DMS 273 (cell line): ENCODE data around the gene TMEM231.

ENCODE experiments used
- DNase-seq: peaks from one replicate; lab custom pipeline; 2025; ENCODE audit not compliant: unreplicated experiment; lab: John Stamatoyannopoulos, UW

TMEM231 gene

DNA sequence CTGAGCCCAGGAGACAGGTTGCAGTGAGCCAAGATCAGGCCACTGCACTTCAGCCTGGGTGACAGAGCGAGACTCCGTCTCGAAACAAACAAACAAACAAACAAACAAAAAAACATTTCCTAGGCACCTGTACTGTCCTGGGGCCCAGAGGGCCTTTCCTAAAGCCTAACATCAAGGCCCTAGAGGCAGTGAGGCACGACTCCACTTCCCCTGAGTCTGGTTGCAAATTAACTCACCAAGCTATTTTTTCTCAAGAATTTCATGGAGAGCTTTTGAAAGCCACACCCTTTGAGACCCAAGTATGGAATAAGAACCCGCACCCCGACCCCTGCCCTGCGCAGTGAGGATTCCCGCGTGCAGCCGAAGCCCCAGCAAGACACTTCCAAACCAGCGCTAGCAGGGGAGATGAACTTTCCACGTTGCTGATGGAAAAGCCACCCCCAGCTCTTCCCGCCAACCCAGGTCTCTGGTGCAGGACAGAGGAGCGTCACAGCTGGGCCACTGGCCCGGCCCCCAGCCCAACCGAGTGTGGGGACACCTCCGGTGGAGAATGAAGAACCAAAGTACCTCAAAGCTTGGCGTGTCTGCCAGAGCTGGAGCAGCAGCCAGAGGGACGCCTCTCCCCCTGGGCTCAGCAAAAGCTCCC is 21.4 kb downstream of the TMEM231 start:
- no peak for DNase-seq

DNA sequence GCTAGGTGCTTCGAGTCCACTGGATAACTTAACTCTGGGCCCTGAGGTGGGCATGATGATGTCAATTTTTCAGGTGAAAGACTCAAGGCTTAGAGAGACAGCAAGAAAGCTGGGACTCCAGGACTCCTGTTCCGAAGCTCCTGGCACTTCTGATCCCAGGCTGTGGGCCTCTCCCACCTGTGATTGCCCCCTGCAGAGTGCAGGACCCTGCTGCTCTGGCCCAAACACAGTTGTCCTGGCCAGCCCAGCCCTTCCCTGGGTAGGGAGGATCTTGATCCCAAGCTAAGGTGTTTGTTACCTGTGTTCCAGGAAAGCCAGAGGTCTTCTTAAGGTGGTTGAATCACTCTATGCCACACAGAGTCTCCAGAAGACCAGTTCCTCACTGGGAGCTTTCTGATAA is 23.3 kb downstream of the TMEM231 start:
- DNase-seq = no peak

- DNase-seq = no peak
Measured at GRCh38 chr16:75532142-75532765, 23.8 kb downstream of the TMEM231 start.

GRCh38 chr16:75529959-75530358 is 26.1 kb downstream of the TMEM231 start:
- DNase-seq = no peak

GRCh38 chr16:75529056-75529905 is 26.8 kb downstream of the TMEM231 start:
- no peak for DNase-seq

- no peak for DNase-seq
Measured at GRCh38 chr16:75527825-75528299, 28.2 kb downstream of the TMEM231 start.

GRCh38 chr16:75526032-75526790 is 29.8 kb downstream of the TMEM231 start:
- no peak for DNase-seq

GRCh38 chr16:75519175-75519574 is 36.9 kb downstream of the TMEM231 start:
- no peak for DNase-seq

DNA sequence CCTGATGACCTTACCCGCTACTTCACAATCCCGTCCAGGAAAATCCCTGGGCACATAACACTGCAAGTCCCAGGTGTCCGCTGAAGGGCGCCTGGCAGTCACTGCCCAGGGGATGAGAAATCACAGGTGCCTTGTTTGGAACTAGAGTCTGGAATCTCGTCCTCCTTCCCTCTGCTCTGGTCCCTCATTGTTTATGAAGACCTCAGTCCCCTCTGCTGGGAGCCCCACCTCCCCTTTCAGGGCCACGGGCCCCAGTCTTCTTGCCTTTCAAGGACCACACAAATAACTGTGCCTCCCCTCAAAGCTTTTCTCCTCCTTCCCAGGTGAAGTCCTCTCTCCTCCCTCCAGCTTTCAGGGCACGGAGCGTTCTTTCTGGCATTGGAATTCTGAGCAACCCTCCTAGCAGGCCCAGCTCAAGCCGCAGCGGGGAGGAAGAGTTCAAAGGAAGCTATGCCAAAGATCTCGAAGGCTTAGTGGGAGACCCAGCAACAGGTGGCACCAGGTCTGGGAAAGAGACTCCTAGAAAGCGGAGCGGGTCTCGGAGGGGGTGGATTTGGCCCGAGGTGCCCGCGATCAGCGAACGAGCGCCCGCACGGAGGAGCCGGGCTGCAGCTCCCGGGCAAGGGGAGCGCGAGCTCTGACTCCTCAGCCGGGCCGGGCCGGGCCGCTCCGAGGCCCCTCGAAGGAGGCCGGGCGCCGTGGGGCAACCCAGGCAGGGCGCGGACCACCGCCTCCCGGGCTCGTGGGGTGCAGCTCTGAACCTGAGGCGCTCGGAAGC is 39.7 kb downstream of the TMEM231 start:
- DNase-seq = peak; percentile 69

- DNase-seq = no peak
Measured at GRCh38 chr16:75514296-75514695, 41.8 kb downstream of the TMEM231 start.

- no peak for DNase-seq
Measured at GRCh38 chr16:75506574-75506973, 49.5 kb downstream of the TMEM231 start.

DNA sequence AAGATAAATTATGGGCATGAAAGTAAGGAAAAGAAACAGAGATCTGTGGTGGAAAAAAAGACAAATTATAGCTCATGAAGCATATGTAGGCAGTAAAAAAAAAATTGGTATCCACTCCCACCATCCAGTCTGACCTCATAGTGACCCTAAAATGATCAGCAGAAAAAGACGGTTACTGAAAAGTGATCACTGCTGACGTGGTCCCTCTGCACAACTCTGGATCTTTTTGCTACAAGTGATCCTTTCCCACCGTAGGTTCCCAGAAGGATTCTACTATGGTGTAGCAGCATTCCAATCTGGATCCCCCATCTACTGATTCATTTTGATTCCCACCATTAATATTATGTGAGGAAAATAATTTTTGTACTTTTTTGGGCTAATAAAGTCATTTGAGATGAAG is 49.9 kb downstream of the TMEM231 start:
- no peak for DNase-seq

- no peak for DNase-seq
Measured at GRCh38 chr16:75503801-75504200, 52.3 kb downstream of the TMEM231 start.

GRCh38 chr16:75502916-75503605 is 53.0 kb downstream of the TMEM231 start:
- DNase-seq = no peak

DNA sequence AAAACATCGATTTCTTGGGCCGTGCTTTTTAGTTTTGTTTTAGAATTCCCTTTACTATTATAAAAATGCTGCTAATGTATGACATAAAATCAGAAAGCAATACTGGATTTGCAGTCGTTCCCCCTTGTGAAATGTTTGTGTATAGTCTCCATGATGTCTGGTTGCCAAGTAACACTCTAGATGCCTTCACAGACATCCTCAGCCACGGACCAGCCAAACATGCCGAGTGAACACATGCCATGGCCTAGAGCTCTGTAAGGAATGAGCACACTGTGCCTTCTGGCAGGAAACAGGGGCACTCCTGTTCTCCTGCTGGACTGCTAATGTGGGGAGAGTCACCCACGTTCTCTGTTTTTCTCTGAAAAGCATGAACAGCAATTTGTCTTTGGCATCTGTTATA is 54.2 kb downstream of the TMEM231 start:
- peak; percentile 56 for DNase-seq

GRCh38 chr16:75501359-75501758 is 54.7 kb downstream of the TMEM231 start:
- no peak for DNase-seq

DNA sequence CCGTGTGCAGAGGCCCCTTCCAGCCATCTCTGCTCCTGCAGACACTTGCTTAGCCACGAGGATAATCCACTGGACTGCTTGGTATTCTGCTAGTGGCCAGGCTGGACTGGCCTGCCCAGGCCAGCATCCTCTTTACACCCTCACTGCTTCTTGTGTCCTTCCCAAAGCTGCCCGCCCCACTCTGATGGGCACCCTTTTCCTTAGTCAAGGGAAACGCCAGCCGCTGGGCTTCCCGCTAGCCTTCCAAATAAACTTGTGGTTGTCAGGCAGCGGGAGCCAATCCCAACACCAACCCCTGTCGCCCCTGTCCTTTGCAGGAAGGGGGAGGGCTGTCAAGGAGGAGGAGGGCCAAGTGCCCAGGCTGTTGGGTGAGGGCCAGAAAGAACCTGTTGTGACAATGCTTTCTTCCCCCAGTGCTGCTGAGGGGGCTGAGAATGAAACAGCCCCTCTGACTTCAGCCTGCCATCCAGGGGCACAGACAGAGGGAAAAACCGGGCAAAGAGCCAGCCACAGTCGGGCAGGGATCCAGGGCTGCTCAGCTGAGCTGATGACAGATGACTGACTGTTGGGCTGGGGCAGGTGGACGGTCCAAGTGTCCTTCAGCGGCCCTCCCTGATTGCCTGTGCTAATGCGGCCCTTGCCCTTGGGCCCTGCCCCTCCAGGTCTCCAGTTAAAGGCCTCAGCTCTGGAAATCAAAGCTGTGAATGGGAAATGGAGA is 57.3 kb downstream of the TMEM231 start:
- DNase-seq = peak; percentile 81

- DNase-seq = peak; percentile 67
Measured at GRCh38 chr16:75497558-75497957, 58.5 kb downstream of the TMEM231 start.

DNA sequence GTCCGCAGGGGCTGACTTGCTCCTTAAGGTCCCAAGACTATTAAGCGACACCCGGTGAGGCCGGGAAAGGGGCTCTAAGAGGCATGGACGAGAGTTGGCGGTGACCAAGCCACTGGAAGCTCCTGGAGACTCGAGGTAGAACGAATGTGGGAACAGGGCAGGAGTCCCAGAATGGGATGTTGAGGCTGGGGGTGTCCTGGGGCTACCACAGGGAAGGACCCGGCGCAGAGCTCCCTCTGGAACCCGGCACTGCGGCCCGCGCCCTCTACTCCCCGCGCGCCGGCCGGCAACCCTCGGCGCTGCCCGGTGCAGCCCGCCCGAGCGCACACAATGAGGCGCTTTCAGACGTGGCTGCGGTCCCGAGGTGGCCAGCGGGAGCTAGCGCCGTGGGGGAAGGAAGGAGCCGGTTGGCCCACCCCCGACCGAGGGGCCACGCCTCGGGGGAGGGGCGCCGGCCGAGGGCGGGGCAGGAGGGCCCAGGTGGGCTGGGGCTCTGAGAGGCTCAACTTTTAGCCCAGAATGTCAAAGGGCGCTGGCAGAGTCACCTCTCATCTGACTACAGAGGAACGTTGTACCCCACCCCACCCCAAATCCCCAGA is 60.9 kb downstream of the TMEM231 start, which contains the start of gene CHST6:
CHST6 (minus strand) TSS at position 366 of the 599 bp plus-strand sequence. CDS start 15,613 bp downstream, outside the sequence.
- peak; percentile 78 for DNase-seq
